Amygdala (tissue), 56 donors: ENCODE results near the gene DRAP1.

ENCODE experiments used
- DNase-seq, 56 donors: peaks; one replicate each; lab custom pipeline; 2025; lab: John Stamatoyannopoulos, UW

Gene DRAP1

DNA sequence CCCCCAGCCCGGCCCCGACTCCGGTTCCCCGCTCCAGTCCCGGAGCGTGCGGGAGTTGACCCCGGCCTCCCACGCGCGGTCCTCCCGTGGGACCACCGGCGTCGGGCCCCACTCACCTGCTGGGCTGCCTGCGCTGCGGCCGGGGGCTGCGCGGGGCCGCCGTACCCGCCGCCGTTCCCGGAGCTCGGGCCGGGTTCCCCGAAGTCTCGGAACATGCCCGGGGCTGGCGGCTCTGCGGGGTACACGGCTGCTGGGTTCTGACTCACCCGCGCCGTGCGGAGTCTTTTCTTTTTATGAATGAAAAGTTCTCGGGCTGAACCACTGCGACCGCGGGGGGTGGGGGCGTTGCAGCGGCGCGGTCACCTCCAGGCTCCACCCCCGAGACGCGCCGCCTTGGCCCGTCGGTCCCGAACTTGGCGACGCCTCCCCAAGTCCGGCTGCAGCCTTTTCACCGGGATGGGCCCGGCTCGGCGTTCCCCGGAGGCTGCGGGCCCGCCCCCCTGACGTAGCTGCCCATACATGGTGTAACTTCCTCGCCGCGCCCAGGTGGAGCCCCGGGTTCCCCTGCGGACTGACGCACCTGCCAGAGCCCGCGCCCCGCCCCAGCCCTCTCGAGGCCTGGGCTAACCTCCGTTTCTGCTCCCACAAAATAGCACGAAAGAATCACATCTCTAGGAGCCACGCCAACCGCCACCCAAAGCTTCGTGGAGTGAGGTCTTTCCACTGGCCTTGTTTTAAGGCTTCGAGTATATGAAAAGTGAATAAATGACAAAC lies 18.9 kb upstream of the DRAP1 start, which contains the start of gene FOSL1:
Gene FOSL1, minus strand, starts transcription at position 264 of the 774 bp plus-strand sequence. Its CDS starts 49 bp downstream, at position 215.
- peak in 30 of 56 donors; percentile 15 to 80 (median 48) for DNase-seq

DNA sequence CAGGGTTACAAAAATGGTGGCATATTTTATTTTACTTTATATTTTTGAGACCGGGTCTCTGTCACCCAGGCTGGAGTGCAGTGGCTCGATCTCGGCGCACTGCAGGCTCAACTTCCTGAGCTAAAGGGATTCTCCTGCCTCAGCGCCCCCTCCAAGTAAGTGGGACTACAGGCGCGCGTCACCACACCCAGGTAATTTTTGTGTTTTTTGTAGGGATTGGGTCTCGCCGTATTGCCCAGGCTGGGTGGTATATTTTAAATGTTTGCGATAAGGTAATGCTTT lies 18.4 kb upstream of the DRAP1 start:
- no peak for DNase-seq

DNA sequence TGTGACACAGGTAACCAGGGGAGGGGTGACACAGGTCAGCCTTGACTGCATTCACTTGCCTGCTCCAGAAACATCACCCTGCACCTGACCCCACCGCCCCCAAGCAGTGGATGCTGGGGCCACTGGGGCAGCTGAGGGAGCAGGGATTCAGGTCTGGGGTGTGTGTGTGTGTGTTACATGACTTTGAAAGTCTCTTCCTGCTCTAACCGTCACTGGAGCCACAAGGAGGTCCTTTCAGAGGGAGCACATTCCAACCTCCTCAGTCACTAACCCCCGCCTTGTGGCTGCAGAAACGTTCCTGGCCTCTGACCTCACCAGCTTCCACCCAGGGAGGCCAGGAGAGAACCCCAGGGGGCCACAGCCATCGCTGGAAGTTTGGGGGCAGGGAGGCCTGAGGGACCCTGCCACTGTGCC lies 16.2 kb upstream of the DRAP1 start:
- no peak for DNase-seq

- DNase-seq: no peak
These were observed 15.5 kb upstream of the DRAP1 start for GRCh38 chr11:65903715-65904114.

DNA sequence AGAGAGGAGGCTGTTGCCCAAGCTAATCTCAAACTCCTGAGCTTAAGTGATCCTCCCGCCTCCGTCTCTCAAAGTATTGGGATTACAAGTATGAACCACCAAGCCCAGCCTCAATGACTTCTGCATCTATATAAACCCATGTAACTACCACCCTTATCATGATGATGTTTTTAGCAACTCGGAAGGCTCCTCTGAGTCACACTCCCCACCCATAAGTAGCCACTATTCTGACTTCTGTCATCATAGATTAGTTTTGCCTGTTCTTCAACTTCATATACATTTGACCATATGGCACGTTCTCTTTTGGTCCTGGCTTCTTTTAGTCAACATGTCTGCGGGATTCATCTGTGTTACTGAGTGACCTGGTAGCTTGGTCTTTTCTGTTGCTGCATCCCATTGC lies 12.6 kb upstream of the DRAP1 start:
- DNase-seq: no peak

DNA sequence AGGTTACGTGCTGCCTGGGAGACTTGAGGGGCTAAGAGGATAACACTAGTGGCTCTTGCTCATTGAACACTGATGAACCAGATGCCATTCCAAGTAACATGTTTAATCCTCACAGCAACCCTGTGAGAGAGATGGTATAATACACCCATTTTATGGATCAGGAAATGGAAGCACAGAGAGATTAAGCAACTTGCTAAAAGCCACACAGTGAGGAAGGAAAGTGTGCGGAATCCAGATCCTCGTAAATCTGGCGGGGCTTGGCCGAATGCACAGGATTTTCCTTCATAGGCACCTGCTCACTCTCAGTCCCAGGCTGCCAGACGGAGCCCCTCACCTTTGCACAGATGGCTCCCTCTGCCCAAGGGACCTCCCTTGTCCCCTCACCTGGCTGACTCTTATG lies 11.3 kb upstream of the DRAP1 start:
- no peak for DNase-seq

- no peak for DNase-seq
These were observed 7.3 kb upstream of the DRAP1 start for GRCh38 chr11:65911682-65912568.

DNA sequence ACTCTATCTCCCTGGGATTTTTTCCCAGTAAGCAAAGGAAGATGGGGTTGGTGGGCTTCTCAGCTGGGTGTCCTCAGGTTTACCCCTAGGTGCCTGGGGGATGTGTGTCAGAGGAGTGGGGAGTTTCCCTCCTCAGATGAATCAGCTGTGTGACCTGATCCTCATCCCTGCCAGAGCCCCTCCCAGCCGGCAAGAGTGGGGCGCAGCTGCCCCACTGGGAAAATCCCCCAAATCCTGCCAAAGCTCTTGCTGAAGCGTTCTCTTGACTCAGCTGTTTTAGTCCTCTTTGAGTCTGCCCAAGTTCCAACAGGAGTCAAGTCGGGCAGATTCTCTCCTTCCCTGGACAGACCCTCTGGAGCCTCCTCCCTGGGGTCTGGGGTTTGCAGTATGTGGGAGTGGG lies 6.4 kb upstream of the DRAP1 start:
- no peak for DNase-seq

- DNase-seq: peak in 1 of 56 donors; percentile 13
These were observed 4.0 kb upstream of the DRAP1 start for GRCh38 chr11:65915101-65915820.

GRCh38 chr11:65915821-65916251 lies 3.4 kb upstream of the DRAP1 start:
- DNase-seq: peak in 13 of 56 donors; percentile 3 to 88 (median 29)

DNA sequence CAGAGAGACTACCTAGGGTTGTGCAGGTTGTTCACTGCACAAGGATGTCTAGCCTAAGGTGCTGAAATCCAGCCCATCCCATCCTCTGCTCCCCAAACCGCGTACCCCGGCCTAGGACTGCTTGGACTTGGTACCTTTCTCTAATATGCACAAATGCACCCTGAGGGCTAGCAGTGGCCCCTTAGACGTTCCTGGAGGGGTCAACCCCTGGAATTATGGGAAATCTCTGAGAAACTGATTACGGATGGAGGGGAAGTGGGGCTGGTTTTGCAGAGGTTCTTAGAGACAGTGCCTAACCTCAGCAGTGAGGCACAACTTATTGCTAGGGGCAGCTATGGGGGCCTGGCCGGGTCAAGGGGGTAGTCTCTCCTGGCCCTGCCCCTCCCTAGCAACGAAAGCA lies 2.8 kb upstream of the DRAP1 start:
- DNase-seq: no peak

DNA sequence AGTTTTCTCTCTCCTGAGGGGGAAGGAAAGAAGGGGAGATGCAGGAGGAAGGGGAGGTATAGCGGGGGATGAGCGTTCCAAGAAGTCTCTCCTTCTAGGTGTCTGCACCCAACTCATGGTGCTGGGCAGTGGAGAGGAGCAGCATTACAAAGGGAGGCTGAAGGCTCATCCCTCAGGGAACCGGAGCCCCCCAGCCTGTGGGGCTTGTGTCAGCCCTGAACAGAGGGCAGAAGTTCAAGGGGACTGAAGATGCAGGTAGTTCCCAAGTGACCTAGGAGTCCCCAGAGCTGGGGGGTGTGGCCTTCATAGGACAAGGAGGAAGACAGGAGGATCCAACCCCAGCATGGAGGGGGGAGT lies 2.2 kb upstream of the DRAP1 start:
- DNase-seq: no peak

DNA sequence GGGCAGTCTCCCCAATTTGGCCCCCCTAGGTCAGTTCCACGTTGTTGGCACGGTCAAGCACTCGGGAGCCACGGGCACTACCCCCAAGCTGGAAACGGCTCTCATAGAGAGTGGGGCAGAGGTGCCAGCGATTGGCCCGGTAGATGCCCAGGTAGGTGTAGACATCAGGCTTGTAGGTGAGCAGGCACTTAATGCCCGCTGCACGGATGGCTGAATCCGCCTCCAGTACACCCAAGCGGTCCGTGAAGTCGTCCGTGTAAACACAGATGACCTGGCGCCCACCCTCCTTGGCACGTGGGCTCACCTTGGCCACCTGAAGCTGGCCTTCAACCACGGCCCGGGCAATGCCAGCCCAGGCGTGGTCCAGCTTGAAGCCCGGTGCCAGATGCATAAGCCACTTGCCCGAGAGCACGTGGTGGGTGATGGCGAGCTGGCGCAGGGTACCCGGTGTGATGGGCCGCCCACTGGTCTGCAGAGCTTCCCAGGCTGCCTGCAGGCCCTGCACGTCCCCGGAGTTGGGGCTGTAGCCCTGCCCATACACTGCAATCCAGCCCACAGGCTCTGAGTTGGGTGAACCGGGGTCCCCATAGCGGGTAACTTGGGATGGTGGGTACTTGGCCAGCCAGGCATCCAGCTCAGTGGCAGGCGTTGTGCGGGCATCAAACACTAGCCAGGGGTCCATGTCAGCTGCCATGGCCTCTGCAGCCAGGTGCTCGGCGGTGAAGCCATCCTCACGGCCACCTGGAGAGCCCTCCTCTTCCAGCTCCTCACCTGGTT lies 1.6 kb upstream of the DRAP1 start:
- no peak for DNase-seq

- DNase-seq: no peak
These were observed 750 bp upstream of the DRAP1 start, which contains the start of gene C11orf68 for GRCh38 chr11:65918211-65919140. C11orf68 (minus strand) TSS chr11:65919062; CDS start chr11:65919031, 31 bp downstream.

GRCh38 chr11:65919573-65920371 lies 546 bp downstream of the DRAP1 start:
- peak in 8 of 56 donors; percentile 12 to 66 (median 46) for DNase-seq

DNA sequence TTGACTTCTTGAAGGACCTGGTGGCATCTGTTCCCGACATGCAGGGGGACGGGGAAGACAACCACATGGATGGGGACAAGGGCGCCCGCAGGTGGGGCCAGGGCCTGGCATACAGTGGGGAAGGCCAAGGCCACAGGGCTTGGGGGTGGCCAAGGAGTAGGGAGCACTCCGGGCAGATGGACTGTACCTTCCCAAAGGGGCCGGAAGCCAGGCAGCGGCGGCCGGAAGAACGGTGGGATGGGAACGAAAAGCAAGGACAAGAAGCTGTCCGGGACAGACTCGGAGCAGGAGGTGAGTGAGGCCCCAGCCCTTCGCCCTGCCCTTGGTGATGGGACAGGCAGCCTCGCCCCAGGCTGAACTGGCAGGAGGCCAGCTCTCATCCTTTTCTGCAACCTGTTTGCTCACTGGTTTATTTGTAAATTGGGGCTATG lies 1.2 kb downstream of the DRAP1 start:
- DNase-seq: no peak

DNA sequence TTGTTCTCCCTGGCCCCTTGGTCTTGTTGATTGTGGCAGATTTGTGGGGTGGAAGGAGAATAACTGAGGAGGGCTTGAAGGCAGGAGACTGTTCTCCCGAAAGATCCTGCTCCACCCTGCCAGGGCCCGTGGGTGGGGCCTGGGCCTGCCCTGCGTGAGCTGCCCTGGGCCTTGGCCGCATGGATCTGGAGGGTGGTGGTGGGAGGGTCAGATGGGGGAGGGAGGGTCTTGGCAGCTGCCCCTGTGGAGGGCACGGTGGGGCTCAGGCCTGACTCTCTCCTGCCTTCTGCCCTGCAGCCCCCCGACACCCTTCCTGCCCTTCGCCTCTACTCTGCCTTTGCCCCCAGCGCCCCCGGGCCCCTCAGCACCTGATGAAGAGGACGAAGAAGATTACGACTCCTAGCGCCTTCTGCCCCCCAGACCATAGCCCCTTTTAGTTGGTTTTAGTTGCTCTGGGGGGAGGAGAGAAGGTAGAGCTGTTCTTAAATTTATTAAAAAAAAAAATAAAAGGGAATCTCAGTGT lies 1.9 kb downstream of the DRAP1 start:
- no peak for DNase-seq

DNA sequence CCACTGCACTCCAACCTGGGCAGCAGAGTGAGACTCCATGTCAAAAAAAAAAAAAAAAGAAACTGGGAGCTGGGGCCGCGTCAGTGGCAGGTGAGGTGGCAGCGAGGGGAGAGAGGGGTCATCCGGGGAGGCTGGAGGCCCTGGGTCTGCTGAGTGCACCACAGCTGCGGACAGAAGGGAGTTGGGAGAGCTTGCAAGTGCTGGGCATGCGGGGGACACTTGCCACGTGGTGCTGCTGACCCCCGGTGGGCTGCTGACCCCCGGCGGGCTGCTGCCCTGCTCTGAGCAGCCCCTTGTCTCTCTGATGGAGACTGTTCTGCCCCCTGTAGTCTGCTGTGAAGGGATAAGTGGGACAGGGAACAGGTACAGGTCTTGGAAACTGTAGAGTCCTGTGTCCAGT lies 2.6 kb downstream of the DRAP1 start:
- no peak for DNase-seq
